BLaER1 treated with 17β-estradiol and CSF1 and Interleukin-3, amounts not matched to agents 10 nM and 100 nM (cell line): ENCODE measurements around the gene PBX3.

Experiments
- H3K27ac ChIP-seq, 11 experiments: shearing (Covaris generic); formaldehyde crosslinking; 2 replicates each; pipeline ENCODE4 v1.8.1; 2022
- H3K27me3 ChIP-seq, 11 experiments: shearing (Covaris generic); formaldehyde crosslinking; 2 replicates each; pipeline ENCODE4 v1.8.1; 2022
- H3K36me3 ChIP-seq, 11 experiments: shearing (Covaris generic); formaldehyde crosslinking; 2 replicates each; pipeline ENCODE4 v1.8.1; 2022
- H3K4me1 ChIP-seq, 10 experiments: shearing (Covaris generic); formaldehyde crosslinking; 2 replicates each; pipeline ENCODE4 v1.8.1; 2022
- H3K4me2 ChIP-seq, 11 experiments: shearing (Covaris generic); formaldehyde crosslinking; 2 replicates each; pipeline ENCODE4 v1.8.1; 2022
- H3K4me3 ChIP-seq, 10 experiments: shearing (Covaris generic); formaldehyde crosslinking; 2 replicates each; pipeline ENCODE4 v1.8.1; 2022
- H3K9ac ChIP-seq, 11 experiments: shearing (Covaris generic); formaldehyde crosslinking; 2 replicates each; pipeline ENCODE4 v1.8.1; 2022
- H3K9me3 ChIP-seq, 11 experiments: shearing (Covaris generic); formaldehyde crosslinking; replicated peaks in 1 of 11; 2 replicates each; pipeline ENCODE4 v1.8.1; 2022
- H4K20me1 ChIP-seq, 11 experiments: shearing (Covaris generic); formaldehyde crosslinking; 2 replicates each; pipeline ENCODE4 v1.8.1; 2022
- Cebpa-rat ChIP-seq, 11 experiments: shearing (Covaris generic); IDR thresholded peaks; 2 replicates each; pipeline ENCODE4 v1.8.1; 2022

Gene PBX3

DNA sequence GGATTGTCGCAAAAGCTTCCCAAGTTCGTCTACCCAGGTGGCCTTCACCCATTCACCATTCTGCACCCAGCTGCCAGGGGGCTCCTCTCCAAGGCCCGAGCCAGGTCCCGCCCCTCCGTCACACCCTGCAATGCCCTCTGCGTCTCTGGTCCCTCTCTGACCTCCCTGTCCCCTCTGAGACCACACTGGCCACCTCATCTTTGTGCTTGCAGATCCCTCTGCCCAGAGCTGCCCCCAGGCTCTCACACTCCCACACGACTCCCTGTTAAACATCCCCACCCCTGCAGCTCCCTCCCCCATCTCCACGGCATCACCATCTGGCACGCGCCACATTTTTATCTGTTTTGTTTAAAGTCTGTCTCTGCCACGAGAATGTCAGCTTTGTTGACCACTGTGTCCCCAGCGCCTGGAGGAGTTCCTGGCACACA lies 243.6 kb downstream of the PBX3 start:
- H3K9me3 ChIP-seq, result no peaks in the 10 kb centered on the region
- no peak overlapping the region for H3K27ac ChIP-seq
- H3K4me1 ChIP-seq, result peaks cover 0 to 29% (median 18%) of the 10 kb centered on the region in 10 experiments; a peak in 13 of 20 replicates
- H3K36me3 ChIP-seq, result no peaks in the 10 kb centered on the region
- H4K20me1 ChIP-seq, result no peaks in the 10 kb centered on the region
- H3K27me3 ChIP-seq, result no peaks in the 10 kb centered on the region
- no peak for TF ChIP-seq Cebpa-rat (IDR thresholded peaks at IDR 0.05)
- H3K4me3 ChIP-seq, result no peak overlapping the region
- H3K4me2 ChIP-seq, result no peak overlapping the region
- H3K9ac ChIP-seq, result no peak overlapping the region

DNA sequence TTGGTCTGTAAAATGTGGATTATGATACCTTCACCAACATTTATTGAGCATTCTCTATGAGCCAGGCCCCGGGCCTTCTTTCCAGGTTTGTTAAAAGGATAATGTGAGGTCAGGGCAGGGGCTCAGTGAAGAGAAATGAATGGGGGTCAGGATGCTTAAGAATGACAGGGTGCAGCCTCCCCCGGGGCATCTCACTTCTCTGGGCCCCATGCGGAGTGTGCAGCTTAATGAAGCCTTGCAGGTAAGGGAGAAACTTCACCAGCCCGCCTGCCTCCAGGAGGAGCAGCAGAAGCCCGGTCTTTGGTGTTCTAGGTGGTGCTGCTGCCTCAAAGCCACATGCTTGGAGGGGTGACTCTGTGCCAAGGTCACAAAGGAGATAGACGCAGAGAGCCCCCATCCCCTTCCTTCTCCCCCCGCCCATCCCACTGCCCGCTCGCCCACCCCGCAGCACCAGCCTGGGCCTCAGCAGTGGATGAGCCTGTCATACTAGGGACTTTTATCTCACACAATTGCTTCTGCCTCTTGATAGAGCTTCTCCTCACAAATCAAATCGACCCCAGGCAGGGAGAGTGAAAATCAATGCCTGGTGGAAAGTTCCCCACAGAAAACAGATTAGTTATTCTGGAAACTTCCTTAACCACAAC lies 244.8 kb downstream of the PBX3 start:
- no peaks in the 10 kb centered on the region for H3K36me3 ChIP-seq
- no peaks in the 10 kb centered on the region for H3K27me3 ChIP-seq
- H3K9me3 ChIP-seq, result no peaks in the 10 kb centered on the region
- no peak for TF ChIP-seq Cebpa-rat (IDR thresholded peaks at IDR 0.05)
- no peak overlapping the region for H3K9ac ChIP-seq
- peak overlapping the region in 8 of 11 experiments; percentile 28 to 80 (median 55); a peak in 15 of 22 replicates for H3K4me2 ChIP-seq
- no peak overlapping the region for H3K4me3 ChIP-seq
- H3K4me1 ChIP-seq, result peaks cover 0 to 27% (median 18%) of the 10 kb centered on the region in 10 experiments; a peak in 13 of 20 replicates
- H4K20me1 ChIP-seq, result no peaks in the 10 kb centered on the region
- H3K27ac ChIP-seq, result no peak overlapping the region

DNA sequence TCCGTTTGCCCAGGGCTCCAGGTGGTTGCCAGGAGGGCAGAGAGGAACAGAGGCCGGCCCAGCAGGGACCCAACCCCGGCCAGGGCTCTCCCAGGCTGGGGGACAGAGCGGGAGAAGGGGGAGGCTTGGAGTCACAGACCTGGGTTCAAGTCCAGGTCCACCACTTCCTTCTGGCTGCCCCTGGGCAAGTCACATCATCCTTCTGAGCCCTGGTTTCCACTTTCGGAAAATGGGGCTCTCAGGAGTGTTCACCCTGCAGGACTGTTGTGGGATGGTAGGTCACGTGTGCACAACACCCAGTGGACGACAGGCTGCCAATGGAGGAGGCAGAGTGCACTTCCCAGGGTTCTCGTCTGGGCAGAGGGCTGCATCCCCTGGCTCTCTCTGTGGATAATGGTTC lies 245.4 kb downstream of the PBX3 start:
- H3K27ac ChIP-seq, result no peak overlapping the region
- no peaks in the 10 kb centered on the region for H3K36me3 ChIP-seq
- H3K9ac ChIP-seq, result no peak overlapping the region
- no peaks in the 10 kb centered on the region for H3K9me3 ChIP-seq
- peaks cover 0 to 25% (median 18%) of the 10 kb centered on the region in 10 experiments; a peak in 13 of 20 replicates for H3K4me1 ChIP-seq
- no peak overlapping the region for H3K4me3 ChIP-seq
- H4K20me1 ChIP-seq, result no peaks in the 10 kb centered on the region
- H3K4me2 ChIP-seq, result peak overlapping the region in 8 of 11 experiments; percentile 28 to 80 (median 55); a peak in 15 of 22 replicates
- no peak for TF ChIP-seq Cebpa-rat (IDR thresholded peaks at IDR 0.05)
- H3K27me3 ChIP-seq, result no peaks in the 10 kb centered on the region

DNA sequence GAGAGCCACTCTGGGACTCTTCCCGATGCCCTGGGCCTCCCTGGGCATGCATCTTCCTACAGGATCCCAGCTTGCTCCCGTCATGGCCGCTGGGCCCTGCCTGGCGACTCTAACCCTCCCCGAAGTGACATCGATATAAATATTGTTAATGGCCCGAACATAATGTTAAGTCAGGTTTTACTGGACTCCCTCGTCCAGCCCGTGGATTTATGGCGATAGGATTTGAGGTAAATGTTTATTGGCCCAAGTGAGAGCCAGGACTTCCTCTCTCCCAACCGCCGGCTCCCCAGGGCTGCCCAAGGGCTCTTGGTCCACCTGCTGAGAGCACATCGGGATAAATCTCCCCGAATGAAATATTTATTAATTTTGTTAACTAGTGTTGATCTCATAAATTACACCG lies 246.3 kb downstream of the PBX3 start:
- Histone ChIP-seq H3K4me3 (no peak overlapping the region), H3K9ac (no peak overlapping the region), H3K4me1 (peaks cover 0 to 25% (median 18%) of the 10 kb centered on the region in 10 experiments; a peak in 13 of 20 replicates), H3K36me3 (no peaks in the 10 kb centered on the region), H3K27ac (no peak overlapping the region), H3K9me3 (no peaks in the 10 kb centered on the region), H4K20me1 (no peaks in the 10 kb centered on the region), H3K27me3 (no peaks in the 10 kb centered on the region), H3K4me2 (no peak overlapping the region)
- no peak for TF ChIP-seq Cebpa-rat (IDR thresholded peaks at IDR 0.05)

DNA sequence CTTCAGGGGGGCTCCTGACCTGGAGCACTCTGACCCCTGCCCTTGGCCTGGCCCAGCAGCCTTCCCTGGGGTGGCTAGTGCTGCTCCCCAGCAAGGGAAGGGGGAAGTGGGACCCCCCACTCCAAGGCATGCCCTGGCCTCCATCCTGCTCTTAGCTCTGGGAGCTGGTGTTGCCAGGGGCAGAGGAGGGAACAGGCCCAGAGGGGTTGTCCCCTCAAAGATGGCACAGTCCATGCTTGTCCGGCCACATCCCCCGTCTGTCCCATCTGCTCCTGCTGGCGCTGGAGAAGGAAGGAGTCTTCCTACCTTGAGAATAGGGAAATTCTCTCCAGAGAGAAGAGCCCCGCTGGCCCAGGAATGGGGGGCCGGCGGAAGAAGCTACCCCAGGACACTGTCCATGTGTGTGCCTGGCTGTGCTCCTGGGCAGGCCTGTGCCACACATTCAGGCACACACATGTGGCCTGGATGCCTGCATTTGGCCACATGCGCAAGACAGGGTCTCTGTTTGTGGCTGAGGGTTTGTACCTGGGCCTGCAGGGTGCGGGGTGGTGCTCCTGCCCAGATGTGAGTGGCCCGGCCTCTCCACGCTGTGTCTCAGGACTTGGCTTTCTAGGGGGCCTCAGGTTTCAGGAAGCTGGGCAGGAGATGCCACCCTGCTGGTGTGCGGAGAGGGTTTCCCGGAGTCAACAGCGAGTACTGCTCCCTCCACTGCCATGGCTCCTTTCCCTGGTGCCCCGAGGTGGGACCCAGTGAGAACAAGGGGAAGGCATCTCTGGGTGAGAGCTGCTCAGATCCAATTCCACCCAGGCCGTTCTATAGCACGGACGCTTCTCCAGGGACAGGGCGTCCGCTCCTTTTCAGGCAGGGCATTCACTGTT lies 247.1 kb downstream of the PBX3 start:
- Histone ChIP-seq H3K4me3 (no peak overlapping the region), H3K4me1 (peaks cover 0 to 25% (median 18%) of the 10 kb centered on the region in 10 experiments; a peak in 13 of 20 replicates), H3K9me3 (no peaks in the 10 kb centered on the region), H3K4me2 (peak overlapping the region in 7 of 11 experiments; percentile 26 to 59 (median 42); a peak in 13 of 22 replicates), H4K20me1 (no peaks in the 10 kb centered on the region), H3K36me3 (no peaks in the 10 kb centered on the region), H3K27ac (no peak overlapping the region), H3K27me3 (no peaks in the 10 kb centered on the region), H3K9ac (no peak overlapping the region)
- TF ChIP-seq Cebpa-rat (IDR thresholded peaks at IDR 0.05), result no peak

DNA sequence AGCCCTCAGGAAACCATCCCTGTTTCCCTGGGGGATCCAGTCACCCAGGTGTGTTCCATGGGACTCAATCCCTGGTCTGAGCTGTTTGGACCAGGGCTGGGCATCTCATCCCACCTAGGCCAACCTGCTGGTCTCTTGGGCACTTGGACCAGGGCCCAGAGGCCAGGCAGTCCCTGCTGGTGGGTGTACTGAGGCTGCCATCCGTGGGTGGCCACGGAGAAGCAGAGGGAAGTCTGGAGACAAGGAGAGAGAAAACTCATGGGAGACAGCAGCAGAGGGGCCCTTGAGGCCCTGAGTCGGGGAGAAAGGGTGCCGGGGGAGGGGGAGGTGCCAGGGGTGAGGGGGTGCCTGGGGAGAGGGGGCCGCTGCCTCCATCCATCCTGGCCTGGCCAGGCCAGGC lies 247.8 kb downstream of the PBX3 start:
- H3K4me1 ChIP-seq, result peaks cover 0 to 25% (median 18%) of the 10 kb centered on the region in 10 experiments; a peak in 13 of 20 replicates
- no peaks in the 10 kb centered on the region for H3K9me3 ChIP-seq
- TF ChIP-seq Cebpa-rat (IDR thresholded peaks at IDR 0.05), result no peak
- no peak overlapping the region for H3K27ac ChIP-seq
- peak overlapping the region in 7 of 11 experiments; percentile 26 to 59 (median 42); a peak in 13 of 22 replicates for H3K4me2 ChIP-seq
- no peak overlapping the region for H3K9ac ChIP-seq
- no peak overlapping the region for H3K4me3 ChIP-seq
- H3K36me3 ChIP-seq, result no peaks in the 10 kb centered on the region
- no peaks in the 10 kb centered on the region for H3K27me3 ChIP-seq
- H4K20me1 ChIP-seq, result no peaks in the 10 kb centered on the region

DNA sequence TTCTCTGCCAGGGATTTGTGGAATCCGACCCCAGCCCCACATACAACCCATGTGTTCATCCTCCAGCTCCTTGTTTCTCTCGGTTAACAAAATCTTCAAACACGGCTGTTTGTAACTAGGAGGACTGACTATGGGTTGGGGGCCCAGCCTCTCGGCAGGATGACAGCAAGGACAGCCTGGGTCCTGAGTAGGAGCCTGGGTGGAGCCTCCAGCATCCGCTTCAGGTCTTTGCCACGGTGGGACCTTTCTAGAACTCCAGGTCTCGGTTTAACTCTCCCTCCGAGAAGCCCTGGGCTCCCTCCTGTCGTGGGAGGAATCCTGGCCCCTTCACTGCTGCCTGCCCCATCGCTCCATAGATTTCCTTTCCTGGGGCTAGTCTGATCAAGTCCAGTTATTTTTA lies 248.5 kb downstream of the PBX3 start:
- H3K27me3 ChIP-seq, result no peaks in the 10 kb centered on the region
- no peaks in the 10 kb centered on the region for H3K9me3 ChIP-seq
- no peak for TF ChIP-seq Cebpa-rat (IDR thresholded peaks at IDR 0.05)
- H3K4me1 ChIP-seq, result peaks cover 0 to 25% (median 18%) of the 10 kb centered on the region in 10 experiments; a peak in 13 of 20 replicates
- no peak overlapping the region for H3K4me3 ChIP-seq
- no peak overlapping the region for H3K9ac ChIP-seq
- H3K4me2 ChIP-seq, result no peak overlapping the region
- no peak overlapping the region for H3K27ac ChIP-seq
- H4K20me1 ChIP-seq, result no peaks in the 10 kb centered on the region
- no peaks in the 10 kb centered on the region for H3K36me3 ChIP-seq

DNA sequence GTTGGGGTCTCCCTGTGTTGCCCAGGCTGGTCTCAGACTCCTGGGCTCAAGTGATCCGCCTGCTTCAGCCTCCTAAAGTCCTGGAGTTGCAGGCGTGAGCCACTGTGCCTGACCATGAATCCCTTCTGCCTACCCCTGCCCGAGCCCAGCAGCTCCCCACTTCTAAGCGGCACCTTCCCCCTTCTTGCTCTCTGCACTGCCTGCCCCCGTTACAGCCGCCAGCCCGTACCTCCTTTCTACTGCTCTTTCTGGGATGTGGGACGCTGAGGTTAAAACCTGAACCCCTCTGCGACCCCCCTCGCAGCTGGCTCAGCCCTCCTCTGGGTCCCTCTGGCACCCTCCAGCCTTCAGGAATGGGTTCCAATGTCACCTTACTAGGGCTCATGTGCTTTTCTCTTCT lies 249.6 kb downstream of the PBX3 start:
- TF ChIP-seq Cebpa-rat (IDR thresholded peaks at IDR 0.05), result no peak
- Histone ChIP-seq H3K9me3 (no peaks in the 10 kb centered on the region), H4K20me1 (no peaks in the 10 kb centered on the region), H3K27me3 (no peaks in the 10 kb centered on the region), H3K9ac (no peak overlapping the region), H3K36me3 (no peaks in the 10 kb centered on the region), H3K4me1 (peaks cover 0 to 25% (median 18%) of the 10 kb centered on the region in 10 experiments; a peak in 13 of 20 replicates), H3K27ac (no peak overlapping the region), H3K4me3 (no peak overlapping the region), H3K4me2 (no peak overlapping the region)

DNA sequence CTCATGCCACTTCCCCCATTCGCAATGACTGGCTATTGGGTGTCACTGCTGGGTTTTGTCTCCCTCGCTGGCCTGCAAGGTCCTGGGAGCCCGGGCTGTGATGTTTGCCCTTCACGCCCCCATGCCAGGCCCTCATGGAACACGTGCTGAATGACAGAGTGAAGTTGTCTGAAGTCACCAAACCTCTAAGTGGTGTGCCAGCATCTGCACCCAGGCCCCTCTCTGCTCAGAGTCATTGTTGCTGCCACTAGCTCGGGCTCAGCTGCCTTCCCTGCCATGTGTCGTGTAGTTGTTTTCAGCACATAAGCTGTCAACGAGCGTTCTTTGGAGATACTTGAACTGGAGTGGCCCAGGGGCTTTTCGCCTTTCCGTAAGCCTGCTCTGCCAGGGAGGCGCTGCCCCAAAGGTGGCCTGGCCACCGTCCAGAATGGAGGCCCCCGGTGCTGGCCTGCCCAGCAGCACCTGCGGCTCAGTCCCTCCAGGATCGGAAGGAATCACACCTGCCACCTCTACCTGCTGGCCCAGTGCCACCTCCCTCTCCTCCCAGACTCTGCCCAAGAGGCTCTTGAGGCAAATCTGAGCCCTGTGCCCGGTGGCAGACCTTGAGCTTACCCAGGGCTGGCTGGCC lies 250.1 kb downstream of the PBX3 start:
- Histone ChIP-seq H3K9me3 (no peaks in the 10 kb centered on the region), H3K36me3 (no peaks in the 10 kb centered on the region), H3K4me1 (peaks cover 0 to 23% (median 14%) of the 10 kb centered on the region in 10 experiments; a peak in 13 of 20 replicates), H3K27ac (no peak overlapping the region), H3K4me2 (no peak overlapping the region), H4K20me1 (no peaks in the 10 kb centered on the region), H3K9ac (no peak overlapping the region), H3K27me3 (no peaks in the 10 kb centered on the region), H3K4me3 (no peak overlapping the region)
- no peak for TF ChIP-seq Cebpa-rat (IDR thresholded peaks at IDR 0.05)
